ENCODE results near the gene UQCRH. TPM values are rescaled to one million over a fixed set of nuclear protein-coding genes. Genes with fewer than 3 reads are reported as not detected.
"Not testable (repeated sequence)": the region's sequence is repeated elsewhere in the genome, so short reads cannot be mapped to it uniquely, and the experiment has no call there.

UQCRH gene
- total RNA-seq, 1 donor from 2014 or later, result 376 TPM

DNA sequence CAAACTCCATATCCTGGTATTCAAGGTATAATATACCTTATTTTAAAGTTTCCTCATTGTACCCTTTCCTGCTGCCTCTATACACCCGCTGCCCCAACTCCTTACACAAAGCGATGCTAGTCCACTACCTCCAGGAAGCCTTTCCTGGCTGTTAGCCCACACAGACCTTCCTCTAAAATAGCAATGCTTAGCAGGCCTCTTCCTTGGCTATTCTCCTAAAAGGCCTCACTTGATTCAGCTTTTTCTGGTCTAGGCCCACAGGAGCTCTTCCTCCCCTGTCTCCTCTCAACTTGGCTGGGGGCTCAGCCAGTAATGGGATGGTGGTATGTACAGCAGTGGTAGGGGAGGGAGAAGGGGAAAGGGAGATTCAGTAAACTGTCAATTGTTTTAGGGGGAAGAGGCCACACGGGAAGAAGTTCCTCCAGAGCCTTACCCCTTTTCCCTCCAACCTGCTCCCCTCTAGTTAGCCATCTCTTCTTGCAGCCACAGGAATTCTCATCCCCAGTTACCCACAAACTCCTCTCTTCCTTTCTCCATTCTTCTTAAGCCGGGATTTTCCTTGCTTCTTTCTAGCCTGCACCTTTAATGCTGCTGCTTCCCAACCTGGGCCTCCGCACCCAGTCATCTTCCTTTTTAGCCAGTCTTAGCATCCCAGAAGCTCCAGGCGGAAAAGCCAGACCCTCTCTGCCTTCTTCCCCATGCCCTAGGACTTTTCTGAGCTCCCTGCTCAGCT is 2.7 kb upstream of the UQCRH start:
- no peak for DNase-seq (ENCODE audit: low read depth, low spot score)

GRCh38 chr1:46301406-46301807 is 2.1 kb upstream of the UQCRH start:
- DNase-seq (ENCODE audit: low read depth, low spot score), result no peak

DNA sequence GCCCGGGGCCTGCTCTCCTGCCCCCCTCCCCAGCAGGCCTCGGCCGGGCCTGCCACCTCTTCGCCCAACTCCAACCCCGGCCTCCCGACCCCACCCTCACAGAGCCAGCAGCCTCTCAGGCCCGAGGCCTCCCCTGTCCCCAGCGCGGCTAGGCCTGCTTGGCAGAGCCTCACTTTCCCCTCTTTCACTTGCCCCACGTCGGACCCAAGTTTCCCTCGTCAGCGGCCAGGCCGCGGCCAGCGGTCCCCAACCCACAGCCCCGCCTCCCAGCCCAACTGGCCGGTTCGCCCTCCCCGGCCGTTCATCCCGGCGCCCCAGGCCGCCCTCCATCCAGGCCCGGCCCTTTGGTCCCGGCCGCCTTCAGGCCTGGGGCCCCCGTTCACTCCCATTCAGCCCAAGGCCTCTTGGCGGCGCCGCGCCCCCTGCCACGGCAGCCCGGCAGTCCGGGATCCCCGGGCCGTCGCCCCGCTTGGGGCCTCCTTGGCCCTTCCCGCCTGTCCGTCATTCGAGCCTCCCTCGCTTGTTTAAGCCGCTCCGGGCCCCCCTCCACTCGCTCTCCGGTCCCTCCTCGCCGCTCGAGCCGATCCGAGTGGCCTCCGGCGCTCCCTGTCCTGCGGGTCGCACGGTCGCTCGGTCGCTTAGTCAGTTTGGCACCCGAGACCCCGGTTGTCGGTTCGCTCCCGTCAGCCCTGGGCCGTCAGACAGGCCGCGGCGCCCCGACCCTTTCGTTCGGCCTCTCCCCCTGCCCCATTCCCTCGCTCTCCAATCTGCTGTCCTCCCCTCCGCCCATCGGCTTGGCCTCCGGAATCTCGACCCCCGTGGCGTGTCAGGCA is 1.5 kb upstream of the UQCRH start:
- no peak for DNase-seq (ENCODE audit: low read depth, low spot score)

DNA sequence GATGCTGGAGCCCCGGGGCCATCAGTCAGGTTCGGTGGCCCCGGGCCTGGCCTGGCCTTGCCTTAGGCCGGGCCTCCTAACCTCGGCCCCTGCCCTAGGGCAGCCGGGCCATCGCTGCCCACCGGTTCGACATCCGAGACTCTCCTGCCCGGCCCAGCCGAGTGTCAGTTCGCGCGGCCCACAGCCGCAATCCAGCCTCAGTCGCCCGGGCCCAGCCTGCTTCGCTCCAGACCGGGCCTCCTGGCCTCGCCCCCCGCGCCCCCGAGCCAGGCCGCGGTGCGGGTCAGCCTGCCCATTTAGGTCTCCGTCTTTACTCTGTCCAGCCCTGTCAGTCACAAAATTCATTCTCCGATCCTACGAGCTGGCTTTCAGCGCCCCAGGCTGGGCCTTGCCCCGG is 859 bp upstream of the UQCRH start:
- DNase-seq (ENCODE audit: low read depth, low spot score), result no peak

- DNase-seq (ENCODE audit: low read depth, low spot score), result no peak
These were observed 401 bp downstream of the UQCRH start for GRCh38 chr1:46303872-46304326.

GRCh38 chr1:46306159-46306530 is 2.6 kb downstream of the UQCRH start:
- no peak for DNase-seq (ENCODE audit: low read depth, low spot score)

DNA sequence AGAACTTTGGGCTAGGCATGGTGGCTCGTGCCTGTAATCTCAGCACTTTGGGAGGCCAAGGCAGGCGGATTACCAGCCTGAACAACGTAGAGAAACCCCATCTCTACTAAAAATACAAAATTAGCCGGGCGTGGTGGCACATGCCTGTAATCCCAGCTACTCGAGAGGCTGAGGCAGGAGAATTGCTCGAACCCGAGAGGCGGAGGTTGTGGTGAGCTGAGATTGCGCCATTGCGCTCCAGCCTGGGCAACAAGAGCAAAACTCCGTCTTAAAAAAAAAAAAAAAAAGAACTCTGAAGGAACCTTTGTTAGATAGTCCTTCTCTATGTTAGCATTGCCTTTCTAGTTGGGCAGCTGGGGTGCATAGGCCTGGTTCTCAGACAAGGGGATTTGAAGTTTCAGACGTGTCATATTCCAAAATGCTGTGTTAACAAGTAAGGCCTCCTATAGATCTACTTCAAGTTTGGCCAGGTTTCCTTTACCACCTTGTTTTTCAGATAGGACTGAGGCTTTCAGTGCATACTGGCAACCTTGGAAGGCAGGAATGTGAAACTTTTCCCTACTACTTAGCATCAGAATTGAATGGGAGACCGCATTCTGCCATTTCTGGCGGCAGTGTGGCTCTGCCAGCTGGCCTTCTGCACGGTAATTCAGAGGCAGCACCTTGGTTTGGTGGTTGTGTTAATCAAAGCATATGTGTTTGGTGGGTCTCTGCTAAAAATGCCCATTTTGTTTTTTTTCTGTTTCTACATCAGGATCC is 6.1 kb downstream of the UQCRH start:
- DNase-seq (ENCODE audit: low read depth, low spot score), result no peak

DNA sequence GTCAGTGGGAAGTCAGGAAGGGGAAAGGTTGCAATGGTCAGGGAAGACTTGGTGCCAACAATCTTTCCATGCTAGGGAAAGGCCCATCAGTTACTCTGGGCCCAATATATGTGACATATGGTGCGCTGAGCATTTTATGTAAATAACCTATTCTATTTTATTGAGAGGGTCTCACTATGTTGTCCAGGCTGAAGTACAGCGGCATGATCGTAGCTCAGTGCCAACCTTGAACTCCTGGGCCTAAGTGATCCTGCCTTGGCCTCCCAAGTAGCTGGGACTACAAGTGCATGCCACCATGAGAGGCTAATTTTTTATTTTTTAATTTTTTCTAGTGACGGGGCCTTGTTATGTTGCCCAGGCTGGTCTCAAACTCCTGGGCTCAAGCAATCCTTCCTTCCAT is 6.8 kb downstream of the UQCRH start:
- no peak for DNase-seq (ENCODE audit: low read depth, low spot score)

DNA sequence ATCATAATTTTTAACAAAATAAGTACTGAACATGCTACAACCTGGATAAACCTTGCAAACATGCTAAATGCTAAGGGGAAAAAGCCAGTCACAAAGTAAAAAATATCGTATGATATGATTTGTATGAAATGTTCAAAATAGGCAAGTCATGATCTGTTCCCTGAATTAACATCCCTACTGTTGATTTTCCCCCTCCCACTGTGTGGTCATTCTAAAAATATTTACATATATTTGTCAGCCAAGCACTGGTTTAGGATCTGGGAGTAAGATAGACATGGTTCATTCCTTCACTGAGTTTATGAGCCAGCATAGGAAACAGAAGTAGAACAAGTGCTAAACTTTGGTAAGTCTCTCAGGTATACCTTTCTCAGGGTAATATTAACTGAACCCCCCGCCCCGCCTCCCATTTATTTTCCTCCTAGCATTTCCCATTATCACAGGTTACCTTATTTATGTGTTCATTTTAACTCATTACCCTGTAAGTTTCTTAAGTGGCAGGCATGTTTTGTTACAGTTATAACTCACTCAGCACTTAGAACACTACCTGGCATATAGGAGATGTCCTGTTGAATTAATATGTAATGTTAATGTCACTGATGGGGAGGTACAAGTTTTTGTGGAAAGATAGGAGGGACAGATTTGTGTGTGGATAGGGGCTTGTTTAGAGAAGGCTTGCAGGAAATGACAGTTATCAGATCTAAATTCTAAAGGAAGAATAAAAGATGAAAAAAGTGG is 12.3 kb downstream of the UQCRH start:
- no peak for DNase-seq (ENCODE audit: low read depth, low spot score)

- DNase-seq (ENCODE audit: low read depth, low spot score), result no peak
These were observed 13.8 kb downstream of the UQCRH start for GRCh38 chr1:46317323-46317722.

GRCh38 chr1:46319301-46319700 is 15.8 kb downstream of the UQCRH start:
- DNase-seq (ENCODE audit: low read depth, low spot score), result not testable (repeated sequence)

- DNase-seq (ENCODE audit: low read depth, low spot score), result not testable (repeated sequence)
These were observed 16.7 kb downstream of the UQCRH start for GRCh38 chr1:46319960-46320914.

- DNase-seq (ENCODE audit: low read depth, low spot score), result not testable (repeated sequence)
These were observed 18.7 kb downstream of the UQCRH start for GRCh38 chr1:46322191-46322590.

DNA sequence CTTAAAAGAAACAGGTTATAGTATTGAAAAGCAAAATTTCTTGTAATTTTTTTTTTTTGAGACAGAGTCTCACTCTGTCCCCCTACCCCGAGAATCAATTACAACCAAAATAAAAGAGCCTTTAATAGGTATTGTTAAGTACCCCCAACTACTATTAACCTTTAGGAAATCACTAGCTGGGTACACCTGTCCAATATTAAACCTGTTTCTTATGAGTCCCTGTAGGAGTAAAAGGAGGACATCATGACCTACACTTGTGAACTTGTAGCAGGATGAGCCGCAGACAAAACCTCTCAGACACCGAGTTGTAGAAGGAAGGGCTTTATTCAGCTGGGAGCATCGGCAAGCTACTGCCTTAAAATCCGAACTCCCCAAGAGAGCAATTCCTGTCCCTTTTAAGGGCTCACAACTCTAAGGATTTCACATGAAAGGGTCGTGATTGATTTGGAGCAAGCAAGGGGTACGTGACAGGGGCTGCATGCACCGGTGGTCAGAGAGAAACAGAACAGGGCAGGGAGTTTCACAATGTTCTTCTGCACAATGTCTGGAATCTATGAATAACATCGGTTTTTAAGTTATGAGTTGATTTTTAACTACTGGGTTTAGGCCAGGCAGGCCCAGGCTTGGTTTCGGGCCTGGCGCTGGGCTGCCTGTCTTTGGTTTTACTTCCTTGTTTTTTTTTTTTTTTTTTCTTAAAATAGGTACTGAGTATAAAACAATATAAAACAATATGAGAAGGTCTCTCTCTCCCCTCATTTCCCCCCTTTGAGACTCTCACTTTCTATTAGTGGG is 22.0 kb downstream of the UQCRH start:
- DNase-seq (ENCODE audit: low read depth, low spot score), result not testable (repeated sequence)

- not testable (repeated sequence) for DNase-seq (ENCODE audit: low read depth, low spot score)
These were observed 24.7 kb downstream of the UQCRH start for GRCh38 chr1:46328182-46328581.

DNA sequence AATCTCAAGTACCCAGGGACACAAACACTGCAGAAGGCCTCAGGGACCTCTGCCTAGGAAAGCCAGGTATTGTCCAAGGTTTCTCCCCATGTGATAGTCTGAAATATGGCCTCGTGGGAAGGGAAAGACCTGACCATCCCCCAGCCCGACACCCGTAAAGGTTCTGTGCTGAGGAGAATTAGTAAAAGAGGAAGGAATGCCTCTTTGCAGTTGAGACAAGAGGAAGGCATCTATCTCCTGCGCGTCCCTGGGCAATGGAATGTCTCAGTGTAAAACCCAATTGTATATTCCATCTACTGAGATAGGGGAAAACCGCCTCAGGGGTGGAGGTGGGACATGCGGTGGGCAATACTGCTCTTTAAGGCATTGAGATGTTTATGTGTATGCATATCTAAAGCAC is 26.3 kb downstream of the UQCRH start:
- DNase-seq (ENCODE audit: low read depth, low spot score), result not testable (repeated sequence)

DNA sequence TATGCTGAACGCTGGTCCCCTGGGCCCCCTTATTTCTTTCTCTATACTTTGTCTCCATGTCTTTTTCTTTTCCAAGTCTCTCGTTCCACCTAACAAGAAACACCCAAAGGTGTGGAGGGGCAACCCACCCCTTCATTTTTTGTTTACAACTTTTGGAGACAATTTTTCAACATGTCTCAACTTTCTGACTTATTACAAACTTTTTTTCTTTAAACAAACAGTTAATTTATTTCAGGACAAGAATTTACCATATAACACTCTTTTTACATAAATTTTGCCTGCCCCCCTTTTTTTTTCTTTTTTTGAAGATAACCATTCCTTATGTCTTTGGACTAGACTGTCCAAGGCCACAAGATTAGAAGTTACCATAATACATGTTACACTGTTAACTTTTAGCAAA is 26.9 kb downstream of the UQCRH start:
- DNase-seq (ENCODE audit: low read depth, low spot score), result not testable (repeated sequence)

DNA sequence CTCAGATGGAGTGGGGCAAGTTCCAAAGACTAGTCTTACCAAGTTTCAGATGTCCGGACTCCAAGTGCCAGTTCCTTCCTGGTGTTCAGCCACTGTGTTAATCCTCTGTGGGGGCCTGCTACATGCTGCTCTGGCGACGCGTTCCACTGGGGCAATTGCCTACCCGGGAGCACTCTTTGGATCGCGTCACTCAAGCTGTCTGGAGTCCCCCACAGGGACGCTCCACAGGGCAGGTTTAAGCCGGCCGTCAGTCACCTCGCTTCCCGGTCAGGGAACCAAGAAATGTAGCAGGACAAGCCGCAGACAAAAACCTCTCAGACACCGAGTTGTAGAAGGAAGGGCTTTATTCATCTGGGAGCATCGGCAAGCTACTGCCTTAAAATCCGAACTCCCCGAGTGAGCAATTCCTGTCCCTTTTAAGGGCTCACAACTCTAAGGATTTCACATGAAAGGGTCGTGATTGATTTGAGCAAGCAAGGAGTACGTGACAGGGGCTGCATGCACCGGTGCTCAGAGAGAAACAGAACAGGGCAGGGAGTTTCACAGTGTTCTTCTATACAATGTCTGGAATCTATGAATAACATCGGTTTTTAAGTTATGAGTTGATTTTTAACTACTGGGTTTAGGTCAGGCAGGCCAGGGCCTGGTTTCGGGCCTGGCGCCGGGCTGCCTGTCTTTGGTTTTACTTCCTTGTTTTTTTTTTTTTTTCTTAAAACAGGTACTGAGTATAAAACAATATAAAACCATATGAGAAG is 28.5 kb downstream of the UQCRH start:
- not testable (repeated sequence) for DNase-seq (ENCODE audit: low read depth, low spot score)
